ENCODE data around the gene WDR73. TPM values are rescaled to one million over a fixed set of nuclear protein-coding genes. Genes with fewer than 3 reads are reported as not detected.

WDR73 gene
- polyA plus RNA-seq, 1 of the 3 experiments (the other 2 are of a cell fraction), result 32.9 TPM

- no peak overlapping the region for H3K4me3 ChIP-seq (ENCODE audit: low read depth in 2 of 2, low read length in 1 of 2)
- no peak for DNase-seq
- peaks cover 23% of the 10 kb centered on the region for H3K79me2 ChIP-seq (ENCODE audit: insufficient read depth)
- no peak overlapping the region for H3K9ac ChIP-seq
- peaks cover 24 to 51% of the 10 kb centered on the region in 2 experiments for H3K36me3 ChIP-seq (replicated peaks in 1 of 2; ENCODE audit: control insufficient read depth in 1 of 2, insufficient read depth in 2 of 2, low read length in 1 of 2)
- H3F3A ChIP-seq (replicated peaks; ENCODE audit: insufficient read depth), result peaks cover 4% of the 10 kb centered on the region
- H2AFZ ChIP-seq (ENCODE audit: low read depth), result no peak overlapping the region
- WGBS (ENCODE audit: low lambda C conversion rate), result 94% methylated on average over 8 of the region's 8 CpGs
- H3K27ac ChIP-seq (ENCODE audit: low read depth in 2 of 2, low read length in 1 of 2), result no peak overlapping the region
- no peak overlapping the region for H3K4me2 ChIP-seq
- 0 out of 2 replicates have a peak, but pooled peaks cover 7% of the 10 kb centered on the region for H3K9me3 ChIP-seq
- TF ChIP-seq RXRA (IDR thresholded peaks at IDR 0.05; ENCODE audit: borderline replicate concordance, low read depth) (no peak), RCOR1 (IDR thresholded peaks at IDR 0.05; ENCODE audit: low read length) (no peak), MXI1 (IDR thresholded peaks at IDR 0.05; ENCODE audit: low read depth, low read length) (no peak), FOSL2 (IDR thresholded peaks at IDR 0.05; ENCODE audit: borderline replicate concordance, low read depth) (no peak), REST (IDR thresholded peaks at IDR 0.05; ENCODE audit: low read depth, low read length) (no peak), NRF1 (IDR thresholded peaks at IDR 0.05; ENCODE audit: low read depth, low read length) (no peak), SMC3 (IDR thresholded peaks at IDR 0.05; ENCODE audit: low read depth, low read length) (no peak), FOXJ3 (CRISPR knock-in tag; IDR thresholded peaks at IDR 0.05) (no peak), ELF1 (IDR thresholded peaks at IDR 0.05) (no peak), PBX3 (IDR thresholded peaks at IDR 0.05) (no peak), POLR2AphosphoS5 (IDR thresholded peaks at IDR 0.05; ENCODE audit: low read depth, low read length) (no peak), RFX5 (IDR thresholded peaks at IDR 0.05; ENCODE audit: low read length) (no peak), EP300 (IDR thresholded peaks at IDR 0.05; ENCODE audit: borderline replicate concordance in 1 of 2, low read depth in 1 of 2, low read length in 1 of 2) (no peak)
- TF ChIP-seq, protein P1, sequence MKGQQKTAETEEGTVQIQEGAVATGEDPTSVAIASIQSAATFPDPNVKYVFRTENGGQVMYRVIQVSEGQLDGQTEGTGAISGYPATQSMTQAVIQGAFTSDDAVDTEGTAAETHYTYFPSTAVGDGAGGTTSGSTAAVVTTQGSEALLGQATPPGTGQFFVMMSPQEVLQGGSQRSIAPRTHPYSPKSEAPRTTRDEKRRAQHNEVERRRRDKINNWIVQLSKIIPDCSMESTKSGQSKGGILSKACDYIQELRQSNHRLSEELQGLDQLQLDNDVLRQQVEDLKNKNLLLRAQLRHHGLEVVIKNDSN (IDR thresholded peaks at IDR 0.05; ENCODE audit: borderline replicate concordance, low read depth), result no peak
- H3K27me3 ChIP-seq (ENCODE audit: insufficient read depth), result no peaks in the 10 kb centered on the region
- ChIA-PET POLR2A (interaction anchor here (1.1 kb wide), 1 partner anchor 11 kb away, joined by 4 read pairs; no protein-coding TSS in a partner anchor), CTCF (interaction anchor here (1.1 to 1.8 kb wide), 4 partner anchors 11 to 32 kb away, joined by 3 to 10 read pairs (median 4); no protein-coding TSS in a partner anchor)
- no peaks in the 10 kb centered on the region for H3K9me2 ChIP-seq
- no peaks in the 10 kb centered on the region for H4K20me1 ChIP-seq (ENCODE audit: insufficient read depth)
- H3K4me1 ChIP-seq (ENCODE audit: control insufficient read depth in 1 of 2, insufficient read depth in 2 of 2, low read depth in 1 of 2, low read length in 1 of 2), result no peaks in the 10 kb centered on the region
Observed at GRCh38 chr15:84620626-84621025, 33.5 kb downstream of the WDR73 start.

Measured in SK-N-SH (cell line).